Activated naive CD8-positive, alpha-beta T cell (primary cell): ENCODE results near the gene HNRNPAB.
"Not testable (repeated sequence)": the region's sequence is repeated elsewhere in the genome, so short reads cannot be mapped to it uniquely, and the experiment has no call there.

Source experiments
- H3K27ac Mint-ChIP-seq: one replicate; pipeline ENCODE4 v1.8.0; 2021; ENCODE audit warnings: mixed read lengths
- H3K27me3 Mint-ChIP-seq: one replicate; pipeline ENCODE4 v1.8.0; 2021; ENCODE audit warnings: mixed read lengths
- H3K36me3 Mint-ChIP-seq: one replicate; pipeline ENCODE4 v1.8.0; 2021; ENCODE audit warnings: mixed read lengths
- H3K4me1 Mint-ChIP-seq: one replicate; pipeline ENCODE4 v1.8.0; 2021; ENCODE audit warnings: low read depth, mixed read lengths
- H3K4me3 Mint-ChIP-seq: one replicate; pipeline ENCODE4 v1.8.0; 2021; ENCODE audit warnings: mild to moderate bottlenecking, mixed read lengths
- H3K9me3 Mint-ChIP-seq: one replicate; pipeline ENCODE4 v1.8.0; 2021; ENCODE audit warnings: low read depth, mixed read lengths

HNRNPAB gene

GRCh38 chr5:178227929-178228328 lies 23.6 kb downstream of the HNRNPAB start:
- H3K4me3 Mint-ChIP-seq, result peak overlapping the region; percentile 77
- peaks cover 16% of the 10 kb centered on the region for H3K36me3 Mint-ChIP-seq
- H3K27me3 Mint-ChIP-seq, result no peaks in the 10 kb centered on the region
- no peaks in the 10 kb centered on the region for H3K9me3 Mint-ChIP-seq
- H3K27ac Mint-ChIP-seq, result peak overlapping the region; percentile 68
- peaks cover 55% of the 10 kb centered on the region for H3K4me1 Mint-ChIP-seq

DNA sequence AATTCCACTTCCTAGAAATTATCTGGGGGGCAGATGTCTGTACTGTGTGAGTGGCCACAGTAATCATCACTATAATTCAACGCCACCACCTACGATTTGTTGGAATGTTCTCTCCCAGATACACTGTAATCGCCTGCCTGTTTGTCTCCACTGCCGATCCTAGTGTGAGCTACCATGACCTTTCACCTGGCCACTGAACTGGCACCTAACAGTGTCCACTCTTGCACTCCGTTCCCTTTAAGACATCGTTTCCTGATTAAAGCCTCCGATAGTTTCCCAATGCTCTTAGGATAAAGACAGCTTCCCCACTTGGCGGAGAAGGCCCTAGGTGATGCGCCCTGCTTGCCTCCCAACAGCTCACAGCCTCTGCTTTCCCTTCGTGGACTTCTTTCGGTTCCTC lies 24.3 kb downstream of the HNRNPAB start:
- peaks cover 16% of the 10 kb centered on the region for H3K36me3 Mint-ChIP-seq
- H3K4me3 Mint-ChIP-seq, result no peak overlapping the region

GRCh38 chr5:178229111-178229510 lies 24.8 kb downstream of the HNRNPAB start:
- peaks cover 16% of the 10 kb centered on the region for H3K36me3 Mint-ChIP-seq

More for the DNA sequence above, 24.3 kb downstream of the HNRNPAB start:
- Mint-ChIP-seq H3K27ac (no peak overlapping the region), H3K4me1 (peaks cover 60% of the 10 kb centered on the region), H3K9me3 (no peaks in the 10 kb centered on the region), H3K27me3 (no peaks in the 10 kb centered on the region)

GRCh38 chr5:178229861-178230260 lies 25.5 kb downstream of the HNRNPAB start:
- Mint-ChIP-seq H3K4me3 (peak overlapping the region; percentile 90), H3K9me3 (no peaks in the 10 kb centered on the region), H3K4me1 (peaks cover 63% of the 10 kb centered on the region), H3K27ac (peak overlapping the region; percentile 80), H3K27me3 (no peaks in the 10 kb centered on the region), H3K36me3 (peaks cover 16% of the 10 kb centered on the region)

More at GRCh38 chr5:178229111-178229510, 24.8 kb downstream of the HNRNPAB start:
- peaks cover 61% of the 10 kb centered on the region for H3K4me1 Mint-ChIP-seq
- H3K27ac Mint-ChIP-seq, result peak overlapping the region; percentile 78
- H3K9me3 Mint-ChIP-seq, H3K27me3 Mint-ChIP-seq: not testable (repeated sequence)
- peak overlapping the region; percentile 90 for H3K4me3 Mint-ChIP-seq

DNA sequence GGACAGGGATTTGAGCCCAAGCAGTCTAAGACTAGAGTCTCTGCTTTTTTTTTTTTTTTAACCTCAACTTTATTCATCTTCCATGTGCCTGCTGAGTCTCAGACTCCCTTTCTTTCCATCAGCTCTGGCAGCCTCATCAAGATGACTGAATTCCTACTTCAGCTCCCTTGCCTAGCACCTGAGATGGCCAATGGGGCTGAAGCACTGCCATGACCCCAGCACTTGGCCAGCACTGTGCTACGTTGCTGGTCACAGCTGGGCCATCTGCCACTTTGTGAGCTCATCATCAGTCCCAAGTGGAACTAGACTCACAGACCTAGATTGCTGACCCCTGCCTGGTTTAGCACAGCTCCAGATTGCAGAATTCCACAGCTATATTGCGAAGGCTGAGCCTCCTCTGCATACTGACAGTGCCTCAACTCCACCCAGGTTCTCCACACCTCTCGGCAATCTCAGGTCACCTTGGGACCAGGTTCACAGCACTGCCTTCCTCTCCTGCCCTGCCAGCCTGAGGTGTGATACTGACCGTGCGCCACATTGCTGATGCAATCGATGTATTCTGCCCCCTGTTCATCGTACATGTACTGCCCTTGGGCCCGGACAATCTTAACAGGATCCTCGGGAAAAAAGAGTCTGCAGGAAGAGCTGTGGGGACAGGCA lies 26.7 kb downstream of the HNRNPAB start:
- Mint-ChIP-seq H3K4me3 (peak overlapping the region; percentile 90), H3K27ac (peak overlapping the region; percentile 89), H3K4me1 (peaks cover 67% of the 10 kb centered on the region), H3K36me3 (peaks cover 16% of the 10 kb centered on the region), H3K27me3 (no peaks in the 10 kb centered on the region), H3K9me3 (no peaks in the 10 kb centered on the region)

DNA sequence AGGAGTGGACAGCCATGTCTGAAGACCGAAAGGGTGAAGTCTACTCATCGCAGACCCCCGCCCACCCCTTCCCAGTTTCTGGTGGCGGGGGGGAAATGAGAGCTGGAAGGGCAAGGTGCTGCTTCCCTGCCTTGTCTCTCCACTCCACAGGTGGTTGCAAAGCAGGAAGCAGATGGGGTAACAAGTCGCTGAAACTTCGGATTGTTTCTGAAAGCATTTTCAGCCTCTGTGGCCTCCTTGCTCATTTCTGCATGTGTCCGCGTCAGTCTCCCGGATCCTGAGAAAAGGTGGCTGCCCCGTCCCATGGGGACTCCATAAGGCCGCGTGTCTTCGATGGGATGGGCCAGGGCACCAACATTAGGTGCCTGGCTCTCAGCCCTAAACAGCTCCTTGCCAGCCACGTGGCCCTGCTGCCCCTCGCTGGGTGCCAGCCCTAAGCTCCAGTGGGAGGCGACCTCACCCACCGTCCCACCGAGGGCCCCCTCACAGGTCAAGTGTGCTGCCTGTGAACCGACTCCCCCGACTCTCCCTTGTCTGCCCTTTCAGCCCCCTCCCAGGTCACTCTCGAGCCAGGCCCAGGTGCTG lies 27.3 kb downstream of the HNRNPAB start:
- Mint-ChIP-seq H3K27me3 (no peaks in the 10 kb centered on the region), H3K36me3 (peaks cover 16% of the 10 kb centered on the region), H3K27ac (peak overlapping the region; percentile 89), H3K4me3 (peak overlapping the region; percentile 90), H3K4me1 (peaks cover 70% of the 10 kb centered on the region), H3K9me3 (no peaks in the 10 kb centered on the region)

DNA sequence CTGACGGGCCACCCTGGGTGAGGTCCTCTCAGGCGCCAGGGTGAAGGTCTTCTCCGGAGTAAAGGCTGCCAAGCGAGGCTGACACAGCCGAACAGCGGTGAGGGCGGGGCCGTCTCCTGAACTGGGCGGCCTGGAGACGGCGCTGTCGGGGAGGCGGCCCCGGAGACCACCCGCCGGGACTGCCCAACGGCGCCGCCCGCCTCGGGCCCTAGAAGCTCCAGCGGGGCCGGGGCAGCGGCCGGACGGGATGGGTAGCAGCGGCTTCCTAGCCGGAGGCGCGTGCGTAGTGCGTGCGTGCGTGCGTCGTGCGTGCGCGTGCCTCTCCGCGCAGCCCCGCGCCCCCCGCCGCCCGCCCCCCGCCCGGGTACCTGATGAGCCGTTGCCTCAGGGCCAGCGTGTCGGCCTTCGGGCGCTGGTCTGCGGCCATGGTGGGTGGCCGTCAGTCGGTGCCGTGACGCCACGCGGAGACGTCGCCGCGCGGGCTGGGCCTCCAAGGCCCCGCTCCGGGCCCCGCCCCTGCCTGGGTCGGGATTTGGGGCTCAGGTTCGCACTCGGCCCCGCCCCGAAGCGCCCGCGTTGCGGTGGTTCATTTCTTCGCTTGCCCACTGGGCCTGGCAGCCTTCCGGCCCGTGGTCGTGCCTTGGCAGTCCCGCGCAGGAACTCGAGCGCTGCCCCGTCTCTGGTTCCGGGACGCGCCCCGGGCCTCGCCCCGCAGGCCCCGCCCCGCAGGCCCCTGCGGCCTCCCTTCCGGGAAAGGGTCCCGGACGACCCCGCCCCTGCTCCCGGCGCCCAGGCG lies 28.0 kb downstream of the HNRNPAB start, which contains the start of gene PHYKPL:
Gene PHYKPL (minus strand): TSS at position 679 of the 796 bp plus-strand sequence. CDS start 252 bp downstream, at position 427.
- H3K9me3 Mint-ChIP-seq, result no peaks in the 10 kb centered on the region

GRCh38 chr5:178232920-178233429 lies 28.6 kb downstream of the HNRNPAB start:
- Mint-ChIP-seq H3K36me3 (peaks cover 13% of the 10 kb centered on the region), H3K27ac (peak overlapping the region; percentile 77), H3K27me3 (no peaks in the 10 kb centered on the region), H3K9me3 (no peaks in the 10 kb centered on the region), H3K4me1 (peaks cover 70% of the 10 kb centered on the region), H3K4me3 (peak overlapping the region; percentile 71)

More for the DNA sequence above, 28.0 kb downstream of the HNRNPAB start, which contains the start of gene PHYKPL:
- H3K27me3 Mint-ChIP-seq, result no peaks in the 10 kb centered on the region
- H3K27ac Mint-ChIP-seq, result peak within 1 kb of the TSS; percentile 89
- H3K4me1 Mint-ChIP-seq, result peaks cover 70% of the 10 kb centered on the region
- H3K36me3 Mint-ChIP-seq, result peaks cover 16% of the 10 kb centered on the region
- peak within 1 kb of the TSS; percentile 90 for H3K4me3 Mint-ChIP-seq

DNA sequence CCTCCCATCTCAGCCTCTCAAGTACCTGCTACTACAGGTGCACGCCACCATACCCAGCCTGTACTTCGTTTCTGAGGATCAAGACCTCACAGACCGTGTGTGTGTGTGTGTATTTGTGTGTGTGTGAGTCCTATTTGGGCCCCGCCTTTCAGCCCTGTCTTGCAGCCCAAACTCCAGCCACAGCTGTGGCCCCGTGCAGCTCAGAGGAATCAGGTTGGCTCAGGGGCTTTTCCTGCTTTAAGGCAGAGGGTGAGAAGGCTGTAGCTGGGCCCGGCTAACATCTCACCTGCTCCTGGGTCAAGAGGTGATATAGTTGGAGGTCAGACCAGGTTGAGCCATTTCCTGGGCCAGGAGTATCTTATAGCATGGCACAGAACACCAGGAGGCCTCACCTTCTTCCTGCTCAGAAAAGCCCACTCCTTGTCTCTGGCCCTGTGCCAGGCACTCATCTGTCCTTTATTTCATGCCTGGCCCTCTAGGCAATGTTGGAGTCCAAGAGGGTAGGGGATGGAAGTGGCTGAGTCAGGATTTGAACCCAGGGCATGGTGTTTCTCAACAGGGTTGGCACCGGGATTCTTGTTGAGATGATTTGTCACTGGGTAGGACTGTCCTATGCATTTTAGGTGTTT lies 29.9 kb downstream of the HNRNPAB start:
- Mint-ChIP-seq H3K36me3 (peaks cover 11% of the 10 kb centered on the region), H3K27ac (no peak overlapping the region), H3K4me1 (peaks cover 71% of the 10 kb centered on the region), H3K9me3 (no peaks in the 10 kb centered on the region), H3K27me3 (no peaks in the 10 kb centered on the region), H3K4me3 (no peak overlapping the region)

- Mint-ChIP-seq H3K27me3 (no peaks in the 10 kb centered on the region), H3K4me3 (no peak overlapping the region), H3K9me3 (no peaks in the 10 kb centered on the region), H3K36me3 (peaks cover 9% of the 10 kb centered on the region), H3K27ac (peak overlapping the region; percentile 25), H3K4me1 (peaks cover 68% of the 10 kb centered on the region)
These were observed 30.6 kb downstream of the HNRNPAB start for GRCh38 chr5:178234750-178235587.

GRCh38 chr5:178235588-178235974 lies 31.2 kb downstream of the HNRNPAB start:
- Mint-ChIP-seq H3K36me3 (peaks cover 7% of the 10 kb centered on the region), H3K4me3 (no peak overlapping the region), H3K4me1 (peaks cover 66% of the 10 kb centered on the region), H3K9me3 (no peaks in the 10 kb centered on the region), H3K27me3 (no peaks in the 10 kb centered on the region), H3K27ac (no peak overlapping the region)

- peak overlapping the region; percentile 24 for H3K27ac Mint-ChIP-seq
- H3K4me3 Mint-ChIP-seq, result no peak overlapping the region
- H3K36me3 Mint-ChIP-seq, result peaks cover 3% of the 10 kb centered on the region
- H3K9me3 Mint-ChIP-seq, result no peaks in the 10 kb centered on the region
- H3K27me3 Mint-ChIP-seq, result no peaks in the 10 kb centered on the region
- peaks cover 66% of the 10 kb centered on the region for H3K4me1 Mint-ChIP-seq
These were observed 31.8 kb downstream of the HNRNPAB start for GRCh38 chr5:178236126-178236525.

DNA sequence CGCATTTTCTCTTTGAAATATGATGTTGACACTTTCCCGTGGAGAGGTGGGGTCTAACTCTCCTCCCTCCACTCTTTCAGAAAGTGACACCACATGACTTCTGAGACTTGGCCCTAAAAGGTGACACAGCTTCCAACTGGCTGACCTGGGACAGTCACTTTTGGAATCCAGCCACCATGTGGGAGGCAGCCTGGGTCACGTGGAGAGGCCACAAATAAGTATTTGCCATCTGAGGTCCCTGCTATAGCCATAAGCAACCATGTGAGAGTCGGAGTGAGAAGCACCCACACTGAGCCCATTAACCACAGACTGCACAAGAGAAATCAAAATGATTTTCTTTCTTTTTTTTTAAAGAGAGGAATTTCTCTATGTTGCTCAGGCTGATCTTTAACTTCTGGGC lies 32.3 kb downstream of the HNRNPAB start:
- H3K27ac Mint-ChIP-seq, result peak overlapping the region; percentile 24
- no peaks in the 10 kb centered on the region for H3K36me3 Mint-ChIP-seq
- no peaks in the 10 kb centered on the region for H3K9me3 Mint-ChIP-seq
- peaks cover 62% of the 10 kb centered on the region for H3K4me1 Mint-ChIP-seq
- H3K27me3 Mint-ChIP-seq, result no peaks in the 10 kb centered on the region
- H3K4me3 Mint-ChIP-seq, result no peak overlapping the region
